ENCODE results near the gene APBA2.

DNA sequence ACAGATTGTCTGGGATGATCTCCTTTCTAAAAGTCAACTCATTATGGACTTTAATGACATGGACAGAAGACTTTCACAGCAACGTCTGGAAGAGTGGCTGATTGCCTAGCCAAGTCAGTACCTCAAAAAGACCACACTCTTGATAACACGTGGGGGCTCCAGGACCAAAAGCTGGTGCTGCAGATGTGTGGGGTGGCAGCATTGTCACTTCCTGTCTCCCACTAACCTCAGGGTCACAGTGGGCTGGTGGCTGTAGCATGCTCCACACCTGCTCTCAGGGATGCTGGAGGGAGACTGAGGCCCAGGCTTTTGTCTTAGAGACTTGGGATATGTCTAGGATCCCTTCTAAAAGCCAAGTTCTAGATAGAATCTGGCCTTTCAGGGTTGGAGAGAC lies 118.1 kb downstream of the APBA2 start:
- TF ChIP-seq, protein P1, sequence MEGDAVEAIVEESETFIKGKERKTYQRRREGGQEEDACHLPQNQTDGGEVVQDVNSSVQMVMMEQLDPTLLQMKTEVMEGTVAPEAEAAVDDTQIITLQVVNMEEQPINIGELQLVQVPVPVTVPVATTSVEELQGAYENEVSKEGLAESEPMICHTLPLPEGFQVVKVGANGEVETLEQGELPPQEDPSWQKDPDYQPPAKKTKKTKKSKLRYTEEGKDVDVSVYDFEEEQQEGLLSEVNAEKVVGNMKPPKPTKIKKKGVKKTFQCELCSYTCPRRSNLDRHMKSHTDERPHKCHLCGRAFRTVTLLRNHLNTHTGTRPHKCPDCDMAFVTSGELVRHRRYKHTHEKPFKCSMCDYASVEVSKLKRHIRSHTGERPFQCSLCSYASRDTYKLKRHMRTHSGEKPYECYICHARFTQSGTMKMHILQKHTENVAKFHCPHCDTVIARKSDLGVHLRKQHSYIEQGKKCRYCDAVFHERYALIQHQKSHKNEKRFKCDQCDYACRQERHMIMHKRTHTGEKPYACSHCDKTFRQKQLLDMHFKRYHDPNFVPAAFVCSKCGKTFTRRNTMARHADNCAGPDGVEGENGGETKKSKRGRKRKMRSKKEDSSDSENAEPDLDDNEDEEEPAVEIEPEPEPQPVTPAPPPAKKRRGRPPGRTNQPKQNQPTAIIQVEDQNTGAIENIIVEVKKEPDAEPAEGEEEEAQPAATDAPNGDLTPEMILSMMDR (IDR thresholded peaks at IDR 0.05) = no peak
- no peak for TF ChIP-seq POLR2A (IDR thresholded peaks at IDR 0.05)

All from heart left ventricle (tissue), 13 donors.